NCI-H2227 (cell line): Measurements from ENCODE around the gene PWWP2B.
A peak's percentile ranks its signal among the peaks of the same experiment; 100 is the strongest.

Source experiments
- DNase-seq: peaks from one replicate; lab custom pipeline; 2025; ENCODE audit not compliant: unreplicated experiment; lab: John Stamatoyannopoulos, UW

PWWP2B gene

DNA sequence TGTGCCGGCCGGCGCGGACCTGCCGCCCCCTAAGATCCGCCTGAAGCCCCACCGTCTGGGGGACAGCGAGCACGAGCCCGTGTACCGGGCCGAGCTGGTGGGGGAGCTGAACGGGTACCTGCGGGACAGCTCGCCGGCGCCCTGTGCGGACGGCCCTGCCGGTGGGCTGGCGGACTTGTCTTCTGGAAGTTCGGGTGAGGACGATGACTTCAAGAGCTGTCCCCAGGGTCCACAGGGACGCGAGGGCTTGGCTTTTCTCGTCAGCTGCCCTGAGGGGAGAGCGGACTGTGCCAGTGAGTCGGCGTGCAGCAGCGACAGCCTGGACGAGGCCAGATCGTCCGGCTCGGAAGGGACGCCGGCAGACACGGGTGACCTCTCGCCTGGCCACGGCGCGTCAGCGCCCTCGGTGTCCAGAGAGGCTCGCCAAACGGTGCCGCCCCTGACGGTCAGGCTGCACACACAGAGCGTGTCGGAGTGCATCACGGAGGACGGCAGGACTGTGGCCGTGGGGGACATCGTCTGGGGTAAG, 8.5 kb downstream of the PWWP2B start:
- DNase-seq, result no peak

DNA sequence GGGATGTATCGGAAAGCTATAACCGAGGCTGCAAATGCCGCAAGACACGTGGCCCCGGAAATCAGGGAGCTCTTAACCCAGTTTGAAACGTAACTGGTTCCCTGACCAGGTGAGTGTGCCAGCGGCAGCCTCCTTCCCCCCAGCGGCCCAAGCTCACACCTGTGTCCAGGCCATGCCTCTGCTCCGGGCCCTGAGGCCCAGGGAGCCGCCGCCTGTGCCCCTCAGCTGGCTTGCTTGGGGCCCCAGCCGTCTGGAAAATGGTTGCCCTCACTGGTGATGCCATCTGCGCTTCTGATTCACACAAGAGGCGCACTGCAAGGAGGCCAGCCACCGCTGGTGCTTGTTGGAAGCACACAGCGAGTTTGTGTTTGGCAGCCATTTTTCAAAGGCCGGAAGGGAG, 9.2 kb downstream of the PWWP2B start:
- no peak for DNase-seq

DNA sequence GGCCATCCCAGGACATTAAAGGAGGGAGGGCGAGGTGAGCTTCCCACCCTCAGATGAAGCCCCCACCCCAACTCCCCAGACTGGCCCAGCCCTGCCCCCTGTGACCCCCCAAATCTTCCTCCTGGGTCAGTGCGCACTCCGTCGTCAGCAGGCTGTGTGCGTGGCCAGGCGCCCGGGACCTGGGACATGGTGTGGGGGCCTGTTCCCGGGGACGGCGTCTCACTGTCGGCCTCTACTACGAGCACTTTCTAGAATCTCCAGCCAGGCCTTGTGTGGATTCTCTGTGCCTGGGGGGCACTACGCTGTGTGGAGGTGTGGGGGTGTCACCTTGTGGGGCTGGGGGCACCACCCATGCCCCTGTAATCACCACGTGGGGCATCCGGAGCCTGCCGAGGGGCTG, 9.8 kb downstream of the PWWP2B start:
- no peak for DNase-seq

DNA sequence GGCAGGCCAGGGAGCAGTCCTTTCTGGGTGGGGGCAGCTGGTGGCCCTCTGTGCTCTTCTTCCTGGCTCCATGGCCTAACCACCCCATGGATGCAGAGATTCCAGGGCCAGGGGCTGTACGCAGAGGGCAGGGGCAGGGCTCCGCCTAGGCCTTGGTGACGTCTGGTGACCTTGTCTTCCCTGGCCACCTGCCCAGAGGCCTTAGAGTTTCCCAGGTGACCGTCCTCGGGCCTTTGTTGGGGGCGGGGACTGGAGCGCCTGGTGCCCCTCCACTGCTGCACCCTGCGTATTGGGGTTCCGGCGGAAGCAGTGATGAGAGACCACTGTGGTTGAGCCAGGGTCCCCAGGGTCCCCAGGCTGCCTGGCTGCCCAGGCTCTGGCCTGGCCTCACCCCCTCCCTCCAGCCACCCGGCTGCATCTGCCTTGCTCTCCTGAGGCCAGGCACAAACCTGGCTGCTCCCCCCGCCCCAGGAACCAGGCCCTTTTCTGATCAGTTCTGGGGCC, 10.3 kb downstream of the PWWP2B start:
- no peak for DNase-seq

DNA sequence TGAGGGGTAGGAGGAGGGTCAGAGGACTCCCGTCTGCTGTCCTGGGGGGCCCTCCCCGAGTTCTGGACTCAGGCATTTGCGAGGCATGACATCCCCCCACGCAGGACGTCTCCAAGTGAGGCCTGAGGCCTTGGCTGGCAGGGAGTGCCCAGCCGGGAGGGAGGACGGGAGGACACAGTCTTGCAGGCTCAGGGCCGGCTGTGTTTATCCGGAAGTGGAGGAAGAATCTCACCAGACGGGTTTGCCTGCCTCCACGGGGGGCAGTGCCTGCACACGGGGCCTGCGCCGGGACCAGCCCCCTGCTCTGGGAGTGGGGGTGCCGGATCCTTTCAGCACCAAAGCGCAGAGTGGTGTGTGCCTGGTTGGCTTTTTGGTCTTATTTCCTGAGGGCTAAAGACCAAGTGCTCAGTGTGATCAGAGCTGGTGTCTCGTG, 10.9 kb downstream of the PWWP2B start:
- no peak for DNase-seq

DNA sequence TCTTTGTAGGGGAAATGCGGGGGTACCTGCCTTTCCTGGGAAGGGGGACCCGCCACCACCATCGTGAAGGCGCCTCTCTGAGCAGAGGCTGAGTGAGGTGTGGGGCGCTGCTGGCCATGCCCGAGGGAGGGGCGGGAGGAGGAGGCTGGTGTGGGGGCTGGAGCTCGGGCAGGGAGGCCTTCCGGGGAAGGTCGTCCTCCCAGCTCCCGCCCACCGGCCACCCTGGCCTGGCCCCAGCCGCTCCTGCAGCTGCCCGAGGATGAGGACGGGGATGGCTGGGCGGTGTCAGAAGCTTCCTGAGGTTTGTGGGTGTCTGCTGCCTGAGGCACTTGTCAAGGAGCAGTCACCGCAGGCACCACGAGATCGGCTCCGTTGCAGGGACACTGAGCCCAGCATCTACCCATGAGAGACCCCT, 11.4 kb downstream of the PWWP2B start:
- no peak for DNase-seq

DNA sequence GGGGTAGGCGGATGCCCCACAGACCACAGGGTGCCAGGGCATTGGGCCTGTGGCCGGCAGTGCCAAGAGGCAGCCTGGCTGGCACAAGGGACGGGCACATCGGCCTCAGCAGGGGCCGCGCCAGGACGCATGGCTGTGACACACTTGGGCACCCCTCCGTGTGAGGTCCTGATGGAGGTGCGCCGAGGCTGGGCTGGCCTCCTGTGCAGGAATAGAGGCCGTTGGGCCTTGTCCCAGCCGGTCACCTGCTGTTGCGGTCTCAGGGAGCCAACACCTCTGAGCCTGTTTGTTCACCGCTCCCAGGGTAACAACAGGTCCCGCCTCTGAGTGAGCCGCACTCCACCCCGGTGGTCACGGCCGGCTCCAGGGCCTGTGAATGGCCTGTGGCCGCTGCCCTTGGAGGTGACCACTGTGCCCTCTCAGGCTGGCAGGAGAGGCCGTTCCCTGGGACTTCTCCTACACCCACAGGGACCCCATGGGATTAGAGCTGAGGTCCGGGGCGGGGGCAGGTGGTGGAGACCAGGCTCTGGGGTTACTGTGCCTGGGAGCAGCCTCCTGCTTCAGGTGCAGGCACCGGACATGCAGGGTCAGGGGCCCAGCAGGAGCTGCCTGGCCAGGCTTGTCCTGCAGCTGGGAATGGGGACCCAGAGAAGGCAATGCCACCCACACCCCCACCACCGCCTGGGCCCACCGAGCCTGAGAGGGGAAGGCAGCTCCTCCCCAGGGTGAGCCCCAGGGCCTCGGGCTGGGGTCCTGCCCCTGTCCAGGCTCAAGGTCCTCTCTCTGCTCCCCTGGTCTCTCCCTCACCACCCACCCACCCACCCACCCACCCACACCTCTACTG, 12.0 kb downstream of the PWWP2B start:
- no peak for DNase-seq

DNA sequence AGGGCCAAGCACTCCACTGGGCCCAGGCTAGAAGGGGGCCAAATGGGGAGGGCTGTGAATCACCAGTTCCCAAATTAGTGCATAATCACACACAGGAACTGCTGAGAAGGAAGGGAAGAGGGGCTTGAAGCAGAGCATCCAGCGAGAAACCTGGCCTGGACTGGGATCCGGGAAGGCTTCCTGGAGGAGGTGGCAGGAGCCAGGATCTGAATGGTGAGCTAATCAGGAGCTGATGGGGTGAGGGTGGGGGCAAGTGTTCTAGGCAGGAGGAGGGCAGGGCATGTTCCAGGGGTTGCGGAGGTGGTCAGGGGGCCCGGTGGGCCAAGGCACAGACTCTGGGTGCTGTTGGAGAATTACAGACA, 12.6 kb downstream of the PWWP2B start:
- DNase-seq, result no peak

DNA sequence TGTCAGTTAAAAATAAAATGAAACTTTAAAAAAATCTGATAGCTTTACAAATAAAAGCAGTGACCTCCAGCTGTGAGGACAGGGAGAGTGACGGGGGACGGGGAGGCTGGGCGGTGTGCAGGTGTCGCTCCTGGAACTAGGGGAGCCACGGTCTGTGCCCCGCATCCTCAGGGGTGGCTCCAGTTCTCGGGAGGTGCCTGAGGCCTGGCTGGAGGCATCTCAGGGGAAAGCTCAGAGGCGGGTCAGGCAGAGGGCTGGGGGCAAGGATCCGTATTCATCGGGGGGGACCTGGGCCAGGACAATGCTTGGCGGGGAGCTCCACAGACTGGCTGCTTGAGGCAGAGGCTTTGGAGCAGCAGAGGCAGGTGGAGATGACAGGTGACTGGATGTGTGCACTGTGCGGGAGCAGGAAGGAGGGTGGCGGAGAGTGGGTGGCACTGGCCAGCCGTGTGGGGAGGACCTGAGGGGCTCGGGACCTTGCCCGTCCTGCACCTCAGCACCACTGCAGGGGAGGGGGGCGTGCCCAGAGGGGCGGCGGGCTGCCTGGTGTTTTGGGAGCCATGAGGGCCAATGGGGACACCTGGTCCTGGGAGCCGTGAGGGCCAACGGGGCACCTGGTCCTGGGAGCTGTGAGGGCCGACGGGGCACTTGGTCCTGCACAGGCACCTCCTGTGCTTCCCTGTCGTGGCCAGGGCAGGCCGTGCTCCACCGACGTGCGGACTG, 13.2 kb downstream of the PWWP2B start:
- no peak for DNase-seq

DNA sequence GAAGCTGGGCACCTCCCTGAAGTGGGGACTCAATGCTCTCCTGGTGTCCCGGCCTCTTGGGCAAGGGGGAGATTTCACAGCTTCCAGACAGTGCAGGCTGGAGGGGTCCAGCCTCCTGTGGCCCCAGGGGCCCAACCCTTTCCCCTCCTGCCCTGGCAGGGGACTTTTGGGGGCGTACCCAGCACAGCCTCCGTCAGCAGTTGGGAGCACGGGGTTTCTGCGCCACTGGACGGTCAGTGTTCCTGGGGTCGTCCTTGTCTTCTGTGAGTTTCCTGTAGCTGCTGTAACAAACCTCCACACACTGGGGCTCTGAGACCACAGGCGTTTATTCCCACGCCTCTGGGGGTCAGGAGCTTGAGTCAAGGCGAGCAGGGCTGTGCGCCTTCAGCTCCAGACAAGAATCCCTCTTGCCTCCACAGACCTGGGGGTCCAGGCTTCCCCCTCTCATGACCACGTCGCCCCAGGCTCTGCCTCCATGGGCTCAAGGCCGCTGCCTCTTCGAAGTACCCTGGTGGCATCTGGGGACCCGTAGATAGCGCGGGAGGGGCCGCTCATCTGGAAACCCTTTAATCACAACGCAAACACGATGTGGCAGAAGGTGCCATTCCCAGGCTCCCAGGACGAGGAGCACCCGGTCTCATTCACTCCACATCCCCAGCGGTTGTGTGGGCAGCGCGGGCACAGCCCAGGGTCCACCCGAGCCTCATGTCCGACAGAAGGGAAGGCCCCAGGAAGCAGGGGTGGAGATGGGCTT, 14.0 kb downstream of the PWWP2B start:
- DNase-seq, result no peak

DNA sequence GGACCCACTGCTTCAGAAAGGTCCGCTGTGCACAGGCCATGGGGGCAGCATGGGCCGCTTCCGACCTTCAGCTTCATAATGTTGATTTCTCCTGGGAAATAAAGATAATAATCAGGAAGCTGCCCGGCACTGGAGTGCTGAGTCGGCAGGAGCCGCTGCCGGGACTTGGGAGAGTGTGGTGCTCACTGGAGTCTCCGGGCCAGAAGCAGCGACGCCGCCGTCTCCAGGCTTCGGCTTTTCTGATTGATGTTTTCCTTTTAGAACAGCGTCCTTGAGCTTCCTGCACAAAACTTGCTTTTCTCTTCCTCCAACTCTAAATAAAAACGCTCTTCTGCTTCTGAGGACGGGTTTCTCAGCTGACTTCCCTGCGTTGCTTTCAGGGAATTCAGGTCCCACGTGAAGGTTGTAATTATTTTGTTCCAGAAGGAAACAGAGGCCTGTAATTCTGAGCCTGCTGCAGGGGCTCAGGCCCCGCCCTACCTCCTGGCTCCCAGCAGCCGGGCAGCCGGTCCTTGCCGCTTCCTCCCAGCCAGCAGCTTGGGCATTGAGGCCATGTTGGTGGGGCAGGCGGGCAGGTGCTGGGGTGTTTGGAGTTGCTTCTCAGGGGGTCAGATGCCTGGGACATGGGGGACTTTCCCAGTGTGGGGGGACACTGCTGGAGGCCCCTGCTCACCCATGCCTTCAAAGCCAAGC, 14.7 kb downstream of the PWWP2B start:
- peak; percentile 79 for DNase-seq

DNA sequence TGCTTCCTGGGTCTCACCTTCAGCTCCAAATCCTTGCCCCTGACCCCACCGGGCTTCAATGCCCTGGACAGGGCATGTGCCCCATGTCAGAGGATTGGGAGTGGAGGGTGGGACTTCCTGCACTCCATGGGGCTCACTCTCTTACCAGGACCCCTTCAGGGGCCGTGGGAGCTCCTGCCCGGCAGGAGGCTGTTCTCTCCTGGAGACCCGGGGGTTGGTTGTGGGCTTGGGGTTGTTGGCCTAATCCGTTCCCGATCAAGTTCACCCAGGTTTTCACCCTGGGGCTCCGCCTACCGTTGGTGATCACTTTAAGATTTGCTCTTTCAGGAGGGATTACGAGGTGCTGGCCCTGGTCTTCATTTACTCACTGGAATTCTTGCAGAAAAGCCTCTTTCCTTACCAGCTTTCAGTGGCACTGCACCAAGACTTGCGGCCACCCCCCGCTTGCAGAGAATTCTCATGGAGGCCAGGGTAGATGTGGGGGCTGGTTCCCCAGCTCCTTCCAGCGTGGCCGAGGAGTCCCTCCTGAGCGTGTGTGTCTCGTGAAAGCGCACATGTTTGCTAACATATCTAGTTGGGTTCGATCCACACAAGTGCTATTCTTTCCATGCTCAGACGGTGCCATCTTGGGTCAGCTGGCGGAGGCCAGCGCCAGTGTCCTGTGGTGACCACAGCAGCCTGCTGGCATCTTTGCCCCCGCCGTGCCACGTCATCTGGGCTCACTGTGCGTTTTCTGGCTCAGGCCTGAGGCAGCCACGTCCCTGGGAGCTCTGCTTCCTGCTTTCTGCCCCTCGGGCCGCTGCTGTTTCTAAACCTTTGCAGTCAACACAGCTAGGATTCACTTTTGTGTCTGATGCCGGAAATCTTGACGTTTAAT, 15.6 kb downstream of the PWWP2B start:
- no peak for DNase-seq

DNA sequence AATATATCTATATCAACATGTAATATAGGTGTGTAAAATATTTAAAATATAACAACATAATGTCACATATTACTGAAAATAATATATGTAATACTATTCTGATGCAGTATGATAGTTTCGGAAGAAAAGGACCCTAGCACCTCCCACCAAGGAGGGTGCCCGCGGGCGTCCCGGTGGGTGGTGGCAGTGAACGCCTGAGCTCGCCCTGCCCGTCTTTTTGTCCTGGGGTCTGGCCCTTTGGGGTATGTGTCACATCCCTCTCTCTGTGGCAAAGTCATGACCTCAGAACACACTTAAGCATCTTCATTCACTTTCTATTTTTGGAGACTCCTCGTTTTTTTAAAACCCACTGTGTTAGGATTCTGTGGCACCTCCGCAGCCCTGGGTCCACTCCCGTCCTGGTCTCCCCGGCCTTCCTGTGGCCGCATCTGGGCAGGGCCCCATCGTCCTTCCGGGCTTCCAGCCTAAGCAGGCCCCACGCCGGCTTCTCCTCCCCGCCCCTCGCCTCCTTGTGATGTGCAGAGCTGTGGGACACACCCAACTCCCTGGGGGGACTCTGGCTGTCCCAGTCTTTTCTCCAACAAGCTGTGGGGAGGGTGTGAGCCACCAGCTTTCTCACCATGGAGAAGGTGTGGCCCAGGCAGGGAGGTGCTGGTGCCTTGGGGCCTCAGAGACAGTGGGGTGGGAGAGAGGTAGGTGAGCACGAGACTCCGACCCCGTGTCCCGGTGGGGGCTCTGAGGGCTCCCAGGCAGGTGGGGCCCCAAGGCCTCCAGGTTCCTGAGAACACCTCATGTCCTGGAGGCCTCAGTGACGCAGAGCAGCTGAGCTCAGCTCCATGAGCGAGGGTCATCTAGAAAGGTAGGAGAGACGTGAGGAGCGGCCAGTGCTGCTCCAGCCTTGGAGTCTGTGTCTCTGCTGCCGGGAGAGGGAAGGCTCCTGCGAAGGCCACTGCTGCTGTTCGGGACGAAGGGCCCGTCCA, 16.5 kb downstream of the PWWP2B start:
- no peak for DNase-seq

DNA sequence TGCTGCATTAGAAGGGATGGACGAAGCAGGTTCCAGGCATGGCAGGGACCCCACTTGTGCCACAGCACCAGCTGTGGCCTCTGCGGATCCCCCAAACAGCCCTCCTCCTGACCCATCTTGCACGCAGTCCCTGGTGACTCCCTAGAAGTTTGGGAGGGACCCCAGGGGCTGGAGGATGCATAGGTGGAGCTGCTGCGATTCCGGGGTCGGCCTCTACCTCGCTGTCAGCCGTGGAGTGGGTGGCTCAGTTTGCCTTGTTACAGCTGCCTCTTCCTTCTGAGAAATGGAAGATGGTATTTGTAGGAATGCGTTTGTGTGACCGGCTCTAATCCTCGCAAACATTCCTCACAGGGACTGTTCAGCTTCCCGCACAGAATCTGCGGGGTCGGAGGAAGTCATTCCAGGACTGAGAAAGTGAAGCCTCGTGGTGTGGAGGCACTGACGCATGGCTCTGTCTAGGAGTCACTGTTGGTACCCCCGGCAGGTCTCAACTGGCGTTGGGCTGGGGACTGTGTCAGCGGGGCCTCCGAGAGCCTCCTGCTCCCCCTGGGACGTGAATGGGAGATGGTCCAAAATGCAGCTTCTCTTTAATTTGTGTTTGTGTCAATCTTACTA, 17.5 kb downstream of the PWWP2B start:
- no peak for DNase-seq

DNA sequence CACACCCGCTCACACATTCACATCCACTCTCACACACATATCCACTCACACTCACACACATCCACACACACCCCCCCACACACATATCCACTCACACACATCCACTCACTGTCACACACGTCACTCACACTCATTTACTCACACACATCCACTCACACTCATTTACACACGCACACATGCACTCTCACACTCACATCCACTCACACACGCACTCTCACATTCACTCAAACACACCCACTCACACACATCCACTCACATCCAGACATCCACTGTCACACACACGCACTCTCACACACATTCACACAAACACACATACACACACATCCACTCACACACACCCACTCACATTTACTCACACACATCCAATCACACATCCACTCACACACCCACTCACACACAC, 18.3 kb downstream of the PWWP2B start:
- DNase-seq, result no peak

DNA sequence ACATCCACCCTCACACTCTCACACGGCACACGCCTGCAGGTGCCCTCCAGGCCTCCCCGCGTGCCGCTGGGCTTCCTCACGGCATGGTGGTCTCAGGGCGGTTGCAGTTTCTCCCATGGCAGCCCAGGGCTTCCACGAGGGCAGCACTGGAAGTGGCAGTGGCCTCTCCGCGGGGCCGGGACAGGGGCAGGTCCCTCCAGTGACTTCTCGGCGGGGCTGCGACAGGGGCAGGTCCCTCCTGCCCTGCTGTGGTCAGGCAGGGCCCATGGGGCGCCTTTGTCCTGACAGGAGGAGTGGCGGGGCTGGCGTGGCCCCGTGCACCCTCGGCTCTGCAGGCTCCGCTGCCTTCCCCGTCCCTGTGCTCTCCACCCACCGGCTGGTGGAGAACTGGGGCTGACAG, 19.0 kb downstream of the PWWP2B start:
- DNase-seq, result no peak

DNA sequence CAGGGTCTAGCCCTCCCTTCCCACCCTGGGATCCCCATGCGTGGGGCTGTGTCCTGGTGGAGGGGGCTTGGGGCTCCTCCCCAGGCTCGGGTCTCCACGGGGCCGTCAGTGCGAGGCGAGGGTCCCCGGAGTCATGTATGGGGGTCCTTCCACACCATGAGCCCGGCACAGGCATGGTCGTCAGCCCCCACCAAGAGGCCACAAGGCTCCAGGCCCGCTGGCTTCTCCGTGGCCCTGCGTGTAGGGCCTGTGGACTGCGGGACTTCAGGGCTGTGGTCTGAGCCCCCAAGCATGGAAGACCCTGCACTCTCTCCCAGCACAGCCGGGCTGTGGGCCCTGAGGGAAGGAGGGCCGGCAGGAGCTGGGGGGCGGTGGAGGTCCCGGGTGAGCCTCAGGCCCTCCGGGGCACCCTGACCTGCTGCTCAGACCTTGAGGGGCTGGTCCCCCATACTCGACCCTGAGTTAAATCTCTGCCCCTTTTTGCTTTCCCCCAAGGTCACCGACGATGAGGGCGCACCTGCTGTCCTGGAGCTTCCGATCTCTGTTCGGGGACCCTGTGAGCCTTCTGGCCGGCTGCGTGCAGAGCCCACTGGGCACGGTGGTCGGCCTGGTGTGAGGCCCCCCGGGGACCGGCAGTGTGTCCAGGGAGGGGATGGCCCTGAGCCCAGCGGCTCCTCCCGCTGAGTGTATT, 19.7 kb downstream of the PWWP2B start:
- DNase-seq, result no peak
